Thyroid gland (tissue), 4 donors: ENCODE results near the gene FAM228A. TPM values are rescaled to one million over a fixed set of nuclear protein-coding genes. Genes with fewer than 3 reads are reported as not detected.

ENCODE experiments used
- DNase-seq, 2 donors: peaks; one replicate each; pipeline ENCODE4 v3.0.0-alpha.2; 2019
- H3K27ac ChIP-seq, 3 donors: fragments of 200-600 bp; sonication (generic); 1 replicate in 2 of 3; 2 replicates in 1 of 3; pipeline ENCODE4 v1.5.1; 2016 to 2019; ENCODE audit warnings: mild to moderate bottlenecking in 1 of 3, moderate library complexity in 1 of 3
- H3K27me3 ChIP-seq: fragments of 200-600 bp; sonication (generic); one replicate; pipeline ENCODE4 v1.5.1; 2019
- H3K36me3 ChIP-seq, 2 donors: fragments of 200-600 bp; sonication (generic); one replicate each; pipeline ENCODE4 v1.5.1; 2016 to 2019
- H3K4me1 ChIP-seq, 2 donors: fragments of 200-600 bp; sonication (generic); one replicate each; pipeline ENCODE4 v1.5.1; 2017 to 2019
- H3K4me3 ChIP-seq, 3 donors: fragments of 200-600 bp; sonication (generic); replicated peaks in 1 of 3; 1 replicate in 2 of 3; 2 replicates in 1 of 3; pipeline ENCODE4 v1.5.1; 2016; ENCODE audit warnings: mild to moderate bottlenecking in 1 of 3
- H3K9me3 ChIP-seq: fragments of 200-600 bp; sonication (generic); one replicate; pipeline ENCODE4 v1.5.1; 2017
- POLR2A ChIP-seq, 2 donors: fragments of 450-650 bp; IDR thresholded peaks; one replicate each; pipeline ENCODE4 v1.6.1; 2017; ENCODE audit warnings: antibody characterized with exemption in 2 of 2, mild to moderate bottlenecking in 2 of 2, moderate library complexity in 1 of 2
- WGBS, 2 donors: methylation state at CpG; one replicate each; pipeline ENCODE4 v1.1.5; 2017; 5-methylcytosine and 5-hydroxymethylcytosine counted together
- intact Hi-C: fragments of 100-400 bp; cut with DNase I; formaldehyde crosslinking; loops from one replicate; pipeline ENCODE4 v1.15.1; 2023
- total RNA-seq, 4 donors: library from RNA; depleted of rRNA; stranded (reverse); fragments of >200 nt; gene quantifications; one replicate each; pipeline ENCODE4 v1.2.3, GENCODE V29; 2016
- TF ChIP-seq, protein P1 (sequence below), 6 experiments: fragments of 200-600 bp in 3 of 6; fragments of 450-650 bp in 3 of 6; sonication (generic) in 3 of 6; IDR thresholded peaks; one replicate each; pipeline ENCODE4 v1.5.1; 2016 to 2019; ENCODE audit warnings: antibody characterized with exemption in 6 of 6, mild to moderate bottlenecking in 2 of 6, inconsistent platforms in 1 of 6, moderate library complexity in 1 of 6

FAM228A gene
- total RNA-seq, 4 donors from 2014 or later: 1.3 to 2.0 (median 1.8) TPM

DNA sequence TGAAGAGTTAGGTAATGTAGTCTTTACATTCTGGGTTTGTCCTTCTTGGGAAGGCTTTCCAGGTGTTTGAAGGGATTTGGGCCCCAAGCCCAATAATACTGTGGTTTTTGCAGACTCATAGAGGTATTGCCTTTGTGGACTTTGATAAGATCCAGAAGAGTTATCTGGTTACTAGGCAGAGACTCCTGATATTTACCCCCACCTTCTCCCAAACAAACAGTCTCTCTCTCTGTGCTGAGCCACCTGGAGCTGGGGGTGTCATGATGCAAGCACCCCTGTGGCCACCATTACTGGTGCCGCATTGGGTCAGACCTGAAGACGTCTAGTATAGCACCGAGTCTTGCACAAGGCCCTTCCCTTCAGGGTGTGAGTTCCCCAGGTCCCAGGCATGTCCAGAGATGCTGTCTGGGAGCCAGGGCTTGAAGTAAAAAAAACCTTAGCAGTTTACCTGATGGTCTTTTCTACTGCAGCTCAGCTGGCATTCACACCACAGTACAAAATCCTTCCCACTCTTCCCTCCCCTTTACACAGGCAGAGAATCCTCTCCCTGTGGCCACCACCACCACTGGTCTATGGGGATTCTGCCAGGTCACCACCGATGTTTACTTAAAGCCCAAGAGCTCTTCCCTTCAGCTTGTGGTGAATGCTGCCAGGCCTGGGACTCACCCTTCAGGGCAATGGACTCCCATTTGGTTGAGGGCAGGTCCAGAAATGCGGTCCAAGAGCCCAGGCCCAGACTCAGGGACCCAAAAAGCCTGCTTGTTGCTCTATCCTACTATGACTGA lies 22.2 kb upstream of the FAM228A start:
- Histone ChIP-seq H3K9me3 (no peaks in the 10 kb centered on the region), H3K4me1 (no peaks in the 10 kb centered on the region), H3K27ac (no peak overlapping the region), H3K27me3 (no peaks in the 10 kb centered on the region), H3K4me3 (no peak overlapping the region), H3K36me3 (no peaks in the 10 kb centered on the region)
- no peak for DNase-seq
- intact Hi-C loops: no loop called here
- TF ChIP-seq, protein P1, sequence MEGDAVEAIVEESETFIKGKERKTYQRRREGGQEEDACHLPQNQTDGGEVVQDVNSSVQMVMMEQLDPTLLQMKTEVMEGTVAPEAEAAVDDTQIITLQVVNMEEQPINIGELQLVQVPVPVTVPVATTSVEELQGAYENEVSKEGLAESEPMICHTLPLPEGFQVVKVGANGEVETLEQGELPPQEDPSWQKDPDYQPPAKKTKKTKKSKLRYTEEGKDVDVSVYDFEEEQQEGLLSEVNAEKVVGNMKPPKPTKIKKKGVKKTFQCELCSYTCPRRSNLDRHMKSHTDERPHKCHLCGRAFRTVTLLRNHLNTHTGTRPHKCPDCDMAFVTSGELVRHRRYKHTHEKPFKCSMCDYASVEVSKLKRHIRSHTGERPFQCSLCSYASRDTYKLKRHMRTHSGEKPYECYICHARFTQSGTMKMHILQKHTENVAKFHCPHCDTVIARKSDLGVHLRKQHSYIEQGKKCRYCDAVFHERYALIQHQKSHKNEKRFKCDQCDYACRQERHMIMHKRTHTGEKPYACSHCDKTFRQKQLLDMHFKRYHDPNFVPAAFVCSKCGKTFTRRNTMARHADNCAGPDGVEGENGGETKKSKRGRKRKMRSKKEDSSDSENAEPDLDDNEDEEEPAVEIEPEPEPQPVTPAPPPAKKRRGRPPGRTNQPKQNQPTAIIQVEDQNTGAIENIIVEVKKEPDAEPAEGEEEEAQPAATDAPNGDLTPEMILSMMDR (IDR thresholded peaks at IDR 0.05): no peak
- TF ChIP-seq POLR2A (IDR thresholded peaks at IDR 0.05): no peak
- WGBS, 2 donors: 95 to 97% methylated on average over 5 of the region's 5 CpGs

DNA sequence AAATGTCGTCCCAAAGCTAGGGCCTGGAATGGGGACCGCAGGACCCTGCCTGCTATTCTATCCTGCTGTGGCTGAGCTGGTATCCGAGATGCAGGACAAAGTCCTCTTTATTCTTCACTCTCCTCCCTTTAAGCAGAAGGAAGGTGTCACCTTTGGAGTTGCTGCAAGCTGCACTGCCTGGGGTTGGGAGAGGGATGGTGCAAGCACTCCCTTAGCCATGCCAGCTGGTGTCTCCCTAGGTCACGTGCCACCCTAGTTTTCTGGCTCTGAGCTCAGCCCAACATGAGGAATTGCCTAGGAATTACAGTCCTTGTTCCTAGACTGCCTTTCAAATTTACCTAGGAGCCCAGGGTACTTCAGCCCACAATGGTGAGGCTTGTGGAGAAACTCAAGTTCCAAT lies 21.4 kb upstream of the FAM228A start:
- no peaks in the 10 kb centered on the region for H3K9me3 ChIP-seq
- no peak for DNase-seq
- WGBS, 2 donors: 91 to 93% methylated on average over 4 of the region's 4 CpGs
- intact Hi-C loops: no loop called here
- no peaks in the 10 kb centered on the region for H3K27me3 ChIP-seq
- H3K4me1 ChIP-seq: no peaks in the 10 kb centered on the region
- no peaks in the 10 kb centered on the region for H3K36me3 ChIP-seq
- TF ChIP-seq, protein P1 (IDR thresholded peaks at IDR 0.05): no peak
- TF ChIP-seq POLR2A (IDR thresholded peaks at IDR 0.05): no peak
- H3K27ac ChIP-seq: no peak overlapping the region
- no peak overlapping the region for H3K4me3 ChIP-seq

DNA sequence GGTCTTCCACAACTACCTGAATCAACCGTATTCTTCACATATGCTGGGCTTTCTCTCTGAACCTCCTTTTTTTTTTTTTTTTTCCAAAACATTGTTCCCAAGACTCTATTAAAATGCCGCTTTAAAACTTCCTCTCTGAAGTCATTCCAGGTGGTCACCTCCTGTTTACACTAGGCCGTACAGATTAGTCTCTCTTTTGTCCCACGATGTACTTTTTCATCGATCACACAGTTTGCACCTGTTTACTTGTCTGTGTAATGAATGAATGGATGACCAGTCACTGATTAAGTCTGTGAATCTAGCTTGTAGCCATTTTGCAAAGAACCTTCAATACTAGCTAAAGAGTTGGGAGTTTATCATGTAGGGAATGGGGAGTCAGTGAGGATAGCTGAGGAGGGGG lies 16.7 kb upstream of the FAM228A start:
- H3K36me3 ChIP-seq: no peaks in the 10 kb centered on the region
- intact Hi-C loops: no loop called here
- H3K4me3 ChIP-seq: no peak overlapping the region
- WGBS, 2 donors: 86 to 88% methylated on average over 5 of the region's 5 CpGs
- no peak for DNase-seq
- no peak overlapping the region for H3K27ac ChIP-seq
- H3K27me3 ChIP-seq: no peaks in the 10 kb centered on the region
- no peaks in the 10 kb centered on the region for H3K9me3 ChIP-seq
- TF ChIP-seq POLR2A (IDR thresholded peaks at IDR 0.05): no peak
- TF ChIP-seq, protein P1 (IDR thresholded peaks at IDR 0.05): no peak
- no peaks in the 10 kb centered on the region for H3K4me1 ChIP-seq

DNA sequence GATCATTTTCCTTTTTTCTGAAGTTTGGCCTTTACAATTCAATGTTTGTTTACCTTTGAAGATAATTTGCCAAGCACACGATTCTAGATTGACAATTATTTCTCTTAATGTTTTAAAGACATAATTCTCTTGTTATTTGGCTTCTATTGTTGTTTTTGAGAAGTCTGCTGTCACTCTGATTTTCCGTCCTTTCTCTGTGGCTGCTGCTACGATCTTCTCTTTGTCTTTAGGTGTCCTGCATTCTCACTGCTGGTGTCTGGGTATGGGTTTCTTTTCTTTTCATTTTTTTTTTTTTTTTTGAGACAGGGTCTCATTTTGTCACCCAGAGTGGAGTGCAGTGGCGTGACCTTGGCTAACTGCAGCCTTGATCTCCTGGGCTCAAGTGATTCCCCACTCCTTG lies 15.1 kb upstream of the FAM228A start:
- no peak overlapping the region for H3K4me3 ChIP-seq
- H3K9me3 ChIP-seq: no peaks in the 10 kb centered on the region
- 95 to 98% methylated on average over 4 of the region's 4 CpGs for WGBS, 2 donors
- DNase-seq: no peak
- H3K27me3 ChIP-seq: no peaks in the 10 kb centered on the region
- no peaks in the 10 kb centered on the region for H3K4me1 ChIP-seq
- H3K27ac ChIP-seq: no peak overlapping the region
- intact Hi-C loops: no loop called here
- H3K36me3 ChIP-seq: no peaks in the 10 kb centered on the region
- TF ChIP-seq, protein P1 (IDR thresholded peaks at IDR 0.05): no peak
- no peak for TF ChIP-seq POLR2A (IDR thresholded peaks at IDR 0.05)

DNA sequence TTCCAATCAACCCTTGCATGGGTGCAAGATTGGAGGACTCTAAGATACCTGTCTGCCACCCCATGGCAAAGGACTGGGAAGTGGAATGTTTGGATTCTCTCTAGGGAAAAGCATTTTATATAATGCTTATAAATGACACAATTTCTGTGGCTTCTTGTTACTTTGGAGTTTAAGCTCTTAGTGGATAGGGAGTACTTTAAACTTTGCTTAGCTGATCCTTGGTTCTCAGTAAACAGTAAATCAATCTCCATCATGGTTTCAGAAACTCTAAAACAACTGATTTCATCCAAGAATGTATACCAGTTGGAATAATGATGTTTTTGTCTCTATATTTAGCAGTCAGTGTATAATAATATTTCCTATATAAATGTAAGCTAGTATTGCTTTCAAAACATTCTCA lies 14.1 kb upstream of the FAM228A start:
- no peaks in the 10 kb centered on the region for H3K36me3 ChIP-seq
- H3K4me3 ChIP-seq: no peak overlapping the region
- DNase-seq: no peak
- H3K27me3 ChIP-seq: no peaks in the 10 kb centered on the region
- no peaks in the 10 kb centered on the region for H3K9me3 ChIP-seq
- no peaks in the 10 kb centered on the region for H3K4me1 ChIP-seq
- TF ChIP-seq, protein P1 (IDR thresholded peaks at IDR 0.05): no peak
- TF ChIP-seq POLR2A (IDR thresholded peaks at IDR 0.05): no peak
- no peak overlapping the region for H3K27ac ChIP-seq
- intact Hi-C loops: no loop called here
